Skeletal muscle satellite cell (primary cell): ENCODE results near the gene EHMT1. TPM values are rescaled to one million over a fixed set of nuclear protein-coding genes. Genes with fewer than 3 reads are reported as not detected.
"Not testable (repeated sequence)": the region's sequence is repeated elsewhere in the genome, so short reads cannot be mapped to it uniquely, and the experiment has no call there.

Experiments used
- H3K27me3 ChIP-seq: 2 replicates; pipeline ENCODE4 v1.7.0; 2013; ENCODE audit warnings: low read length; ENCODE audit not compliant: control insufficient read depth, insufficient read depth
- H3K36me3 ChIP-seq: 2 replicates; pipeline ENCODE4 v1.7.0; 2013; ENCODE audit warnings: mild to moderate bottlenecking, control low read depth, low read length; ENCODE audit not compliant: insufficient read depth
- H3K4me1 ChIP-seq: 2 replicates; pipeline ENCODE4 v1.7.0; 2013; ENCODE audit warnings: low read length; ENCODE audit not compliant: control insufficient read depth, insufficient read depth
- H3K4me2 ChIP-seq: 2 replicates; pipeline ENCODE4 v1.7.0; 2013; ENCODE audit warnings: mild to moderate bottlenecking, low read length
- H3K4me3 ChIP-seq: 2 replicates; pipeline ENCODE4 v1.7.0; 2013; ENCODE audit warnings: low read length
- H3K9ac ChIP-seq: 2 replicates; pipeline ENCODE4 v1.7.0; 2013; ENCODE audit warnings: mild to moderate bottlenecking, low read depth, low read length, moderate library complexity
- H3K9me3 ChIP-seq: replicated peaks from 2 replicates; pipeline ENCODE4 v1.7.0; 2013; ENCODE audit warnings: mild to moderate bottlenecking, control low read depth, low read length
- small RNA-seq: library from RNA; depleted of rRNA; stranded (forward); fragments of <200 nt; gene quantifications from one replicate; pipeline ENCODE3, GENCODE V24; 2012

Gene EHMT1

GRCh38 chr9:137883977-137884376 is 265.2 kb downstream of the EHMT1 start:
- not testable (repeated sequence) for H3K9me3 ChIP-seq, H3K9ac ChIP-seq, H3K27me3 ChIP-seq, H3K36me3 ChIP-seq, H3K4me3 ChIP-seq, H3K4me2 ChIP-seq, H3K4me1 ChIP-seq

GRCh38 chr9:137884547-137884946 is 265.7 kb downstream of the EHMT1 start:
- H3K4me1 ChIP-seq, H3K4me3 ChIP-seq, H3K9ac ChIP-seq, H3K9me3 ChIP-seq, H3K36me3 ChIP-seq, H3K27me3 ChIP-seq, H3K4me2 ChIP-seq: not testable (repeated sequence)

GRCh38 chr9:137885121-137885520 is 266.3 kb downstream of the EHMT1 start:
- not testable (repeated sequence) for H3K4me3 ChIP-seq, H3K9me3 ChIP-seq, H3K27me3 ChIP-seq, H3K36me3 ChIP-seq, H3K4me1 ChIP-seq, H3K4me2 ChIP-seq, H3K9ac ChIP-seq

Small RNA genes lying within 50 kb of the gene (small RNA-seq; reads per million reads assigned to genes)
- not detected for gene MIR602
- gene RF00017, result not detected
